NT2/D1 (cell line): Measurements from ENCODE around the gene CD81.

Experiments used
- DNase-seq: peaks from one replicate; pipeline ENCODE4 v3.0.0-alpha.2; 2011; ENCODE audit warnings: low read depth, low spot score
- H3K27me3 ChIP-seq: 2 replicates; pipeline ENCODE4 v1.6.0; 2011; ENCODE audit warnings: mild to moderate bottlenecking; ENCODE audit not compliant: insufficient read length, insufficient read depth
- H3K36me3 ChIP-seq: 2 replicates; pipeline ENCODE4 v1.6.1; 2011; ENCODE audit warnings: mild to moderate bottlenecking, low read length, mixed read lengths; ENCODE audit not compliant: insufficient read depth, insufficient read length
- H3K4me1 ChIP-seq: 2 replicates; pipeline ENCODE4 v1.5.1; 2011; ENCODE audit not compliant: insufficient read depth, insufficient read length
- H3K4me3 ChIP-seq: 2 replicates; pipeline ENCODE4 v1.5.1; 2011; ENCODE audit warnings: low read depth; ENCODE audit not compliant: insufficient read length
- H3K9ac ChIP-seq: 2 replicates; pipeline ENCODE4 v1.6.0; 2011; ENCODE audit warnings: low read depth; ENCODE audit not compliant: insufficient read length
- H3K9me3 ChIP-seq: 2 replicates; pipeline ENCODE4 v1.5.1; 2011; ENCODE audit warnings: mild to moderate bottlenecking, low read length; ENCODE audit not compliant: insufficient read depth
- SUZ12 ChIP-seq: IDR thresholded peaks from 2 replicates; pipeline ENCODE4 v1.6.1; 2011; ENCODE audit not compliant: insufficient read length, insufficient read depth; ENCODE audit errors: extremely low read depth
- YY1 ChIP-seq: IDR thresholded peaks from 2 replicates; pipeline ENCODE4 v1.6.1; 2011; ENCODE audit not compliant: insufficient read length, insufficient read depth
- ZNF274 ChIP-seq: IDR thresholded peaks from 2 replicates; pipeline ENCODE4 v1.6.1; 2011; ENCODE audit warnings: mild to moderate bottlenecking, low read depth, low read length

Gene CD81

GRCh38 chr11:2391181-2391975, 14.3 kb downstream of the CD81 start:
- H3K9me3 ChIP-seq = no peaks in the 10 kb centered on the region
- peaks cover 36% of the 10 kb centered on the region for H3K4me1 ChIP-seq
- peaks cover 90% of the 10 kb centered on the region for H3K36me3 ChIP-seq
- no peak overlapping the region for H3K4me3 ChIP-seq
- no peaks in the 10 kb centered on the region for H3K27me3 ChIP-seq
- DNase-seq = no peak
- no peak for TF ChIP-seq YY1
- TF ChIP-seq SUZ12 = no peak
- no peak for TF ChIP-seq ZNF274
- H3K9ac ChIP-seq = peak overlapping the region; percentile 69

DNA sequence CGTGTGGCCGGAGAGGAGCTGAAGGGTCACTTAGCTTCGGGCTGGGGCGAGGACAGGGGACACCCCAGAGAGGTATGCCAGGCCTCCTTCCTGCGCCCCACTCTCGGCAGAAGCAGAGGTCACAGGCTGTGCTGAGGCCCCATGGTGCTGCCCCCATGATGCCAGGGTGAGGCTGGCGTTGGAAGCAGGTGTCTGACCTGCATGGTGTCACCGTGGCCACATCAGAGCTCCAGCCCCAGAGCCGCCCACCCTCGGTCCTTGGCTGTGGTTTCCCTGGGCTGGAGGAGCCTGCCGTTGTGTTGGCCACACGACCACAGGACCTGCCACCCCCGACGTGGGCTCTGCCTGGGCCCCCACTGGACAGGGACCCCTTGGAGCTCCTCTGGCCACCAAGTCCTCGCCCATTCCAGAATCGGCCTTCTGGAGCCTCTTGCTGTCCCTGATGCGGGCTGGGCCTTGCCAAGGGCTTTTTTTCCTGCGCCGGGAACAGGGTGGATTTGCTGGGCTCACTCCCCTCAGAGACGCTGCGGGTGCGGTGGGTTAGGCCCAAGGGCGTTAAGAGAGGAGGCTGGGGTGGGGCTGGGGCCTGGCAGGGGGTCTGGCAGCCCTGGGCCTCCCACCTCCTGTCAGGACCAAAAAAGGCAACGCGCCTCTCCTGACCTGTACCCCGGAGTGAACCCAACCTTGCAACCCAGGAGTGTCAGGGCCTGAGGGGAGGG, 15.3 kb downstream of the CD81 start:
- no peak for TF ChIP-seq YY1
- TF ChIP-seq ZNF274 = no peak
- TF ChIP-seq SUZ12 = no peak
- Histone ChIP-seq H3K4me3 (no peak overlapping the region), H3K27me3 (no peaks in the 10 kb centered on the region), H3K36me3 (peaks cover 91% of the 10 kb centered on the region), H3K9ac (peak overlapping the region; percentile 69), H3K9me3 (no peaks in the 10 kb centered on the region), H3K4me1 (peaks cover 32% of the 10 kb centered on the region)
- DNase-seq = no peak

DNA sequence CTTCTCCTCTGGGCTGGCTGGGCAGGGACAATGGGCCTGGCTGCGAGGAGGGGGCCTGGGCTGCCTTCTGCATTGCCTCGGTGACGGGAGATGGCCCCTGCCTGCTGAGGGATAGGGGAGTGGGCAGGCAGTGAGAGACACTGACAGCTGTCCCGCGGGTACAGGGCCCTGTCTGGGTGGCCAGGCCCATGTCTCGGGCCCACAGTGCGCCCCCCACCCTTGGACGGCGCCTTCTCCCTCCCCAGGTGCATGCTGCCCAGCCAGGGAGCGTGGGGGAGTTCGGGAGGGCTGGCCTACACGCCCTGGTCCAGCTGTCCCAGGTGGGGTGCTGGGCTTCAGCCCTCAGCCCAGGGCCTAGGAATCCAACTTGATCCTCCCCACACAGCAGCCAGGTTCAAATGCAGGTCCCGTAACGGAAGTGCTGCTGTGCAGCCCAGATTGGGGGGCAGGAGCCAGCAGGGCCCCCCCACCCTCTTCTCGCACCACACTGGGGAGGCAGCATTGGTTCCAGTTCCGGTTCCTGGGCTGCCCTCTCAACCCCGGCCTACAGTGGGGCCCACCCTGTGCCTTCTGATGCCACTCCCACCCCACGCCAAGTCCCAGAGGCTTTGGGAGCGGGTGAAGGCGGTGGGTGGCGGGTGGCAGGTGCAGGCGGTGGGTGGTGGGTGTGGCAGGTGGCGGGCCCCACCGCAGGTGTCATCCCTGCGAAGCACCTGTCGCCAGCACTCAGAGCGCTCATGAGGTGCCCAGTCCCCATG, 16.2 kb downstream of the CD81 start:
- H3K27me3 ChIP-seq = no peaks in the 10 kb centered on the region
- H3K4me3 ChIP-seq = no peak overlapping the region
- peaks cover 94% of the 10 kb centered on the region for H3K36me3 ChIP-seq
- H3K9me3 ChIP-seq = no peaks in the 10 kb centered on the region
- peaks cover 30% of the 10 kb centered on the region for H3K4me1 ChIP-seq
- no peak overlapping the region for H3K9ac ChIP-seq
- no peak for DNase-seq
- TF ChIP-seq ZNF274 (no peak), SUZ12 (no peak), YY1 (no peak)

DNA sequence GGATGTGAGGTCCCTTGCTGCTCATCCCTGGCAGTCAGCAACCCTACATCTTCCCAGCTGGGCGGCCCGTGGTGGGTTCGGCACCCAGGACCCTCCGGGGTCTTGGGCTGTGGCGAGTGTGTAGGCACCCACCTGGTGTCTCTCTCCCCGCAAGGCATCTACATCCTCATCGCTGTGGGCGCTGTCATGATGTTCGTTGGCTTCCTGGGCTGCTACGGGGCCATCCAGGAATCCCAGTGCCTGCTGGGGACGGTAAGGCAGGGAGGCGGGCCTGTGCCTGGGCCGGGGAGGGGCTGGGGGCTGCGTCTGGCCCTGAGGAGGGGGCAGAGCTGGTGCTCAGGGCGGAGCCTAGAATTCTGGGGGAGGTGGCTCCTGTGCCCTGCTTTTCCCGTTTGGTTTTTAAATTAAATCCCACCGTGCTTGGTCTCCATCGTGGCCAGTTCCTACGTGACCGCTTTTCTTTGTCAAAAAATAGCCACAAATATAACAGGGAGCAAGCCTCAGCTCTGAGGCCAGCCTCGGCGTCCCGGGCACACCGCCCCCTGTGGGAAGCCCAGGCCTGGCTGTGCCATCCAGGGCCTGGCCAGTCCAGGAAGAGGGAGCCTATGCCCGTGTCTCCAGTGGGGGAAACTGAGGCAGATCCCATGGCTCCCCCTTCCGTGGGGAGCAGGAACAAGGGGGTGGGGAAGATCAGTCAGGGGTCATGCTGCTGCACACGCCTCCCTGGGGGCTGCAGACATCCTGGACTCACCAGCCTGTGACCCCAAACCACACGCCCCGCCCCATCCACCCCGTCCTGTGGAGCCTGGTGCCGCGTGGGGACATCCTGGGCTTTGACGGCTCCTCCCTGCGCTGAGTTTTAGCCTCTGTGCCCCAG, 17.1 kb downstream of the CD81 start:
- peaks cover 26% of the 10 kb centered on the region for H3K4me1 ChIP-seq
- DNase-seq = no peak
- H3K36me3 ChIP-seq = peaks cover 92% of the 10 kb centered on the region
- H3K27me3 ChIP-seq = no peaks in the 10 kb centered on the region
- H3K9me3 ChIP-seq = no peaks in the 10 kb centered on the region
- no peak overlapping the region for H3K9ac ChIP-seq
- TF ChIP-seq YY1 = no peak
- TF ChIP-seq SUZ12 = no peak
- TF ChIP-seq ZNF274 = no peak
- H3K4me3 ChIP-seq = no peak overlapping the region

DNA sequence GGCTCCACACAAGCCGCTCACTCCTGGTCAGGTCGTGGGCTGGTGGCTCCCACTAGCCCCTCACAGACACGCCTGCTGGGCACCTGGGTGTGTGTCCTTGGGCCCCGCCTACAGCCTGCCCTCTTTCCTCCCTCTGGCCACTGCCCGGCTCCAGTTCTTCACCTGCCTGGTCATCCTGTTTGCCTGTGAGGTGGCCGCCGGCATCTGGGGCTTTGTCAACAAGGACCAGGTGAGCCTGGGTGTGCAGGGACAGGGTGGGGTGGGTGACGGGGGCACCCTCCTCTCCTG, 17.7 kb downstream of the CD81 start:
- Histone ChIP-seq H3K27me3 (no peaks in the 10 kb centered on the region), H3K9me3 (no peaks in the 10 kb centered on the region), H3K4me3 (no peak overlapping the region), H3K9ac (no peak overlapping the region), H3K4me1 (peaks cover 24% of the 10 kb centered on the region), H3K36me3 (peaks cover 87% of the 10 kb centered on the region)
- TF ChIP-seq ZNF274 (no peak), YY1 (no peak), SUZ12 (no peak)
- DNase-seq = no peak

- peaks cover 83% of the 10 kb centered on the region for H3K36me3 ChIP-seq
- no peak for TF ChIP-seq YY1
- no peak for TF ChIP-seq SUZ12
- no peak for TF ChIP-seq ZNF274
These were observed 18.2 kb downstream of the CD81 start for GRCh38 chr11:2395211-2395730.

More at GRCh38 chr11:2395211-2395730, 18.2 kb downstream of the CD81 start:
- Histone ChIP-seq H3K4me1 (peaks cover 22% of the 10 kb centered on the region), H3K27me3 (no peaks in the 10 kb centered on the region), H3K4me3 (no peak overlapping the region), H3K9me3 (no peaks in the 10 kb centered on the region), H3K9ac (no peak overlapping the region)
- DNase-seq = no peak
